GM12892 (cell line): ENCODE results near the gene GDNF.
A peak's percentile ranks its signal among the peaks of the same experiment; 100 is the strongest.

ENCODE experiments used
- DNase-seq: peaks from one replicate; pipeline ENCODE4 v3.0.0; 2011; ENCODE audit not compliant: insufficient read length
- FAIRE-seq: peaks from 2 replicates; lab custom pipeline; 2011; peaks lifted over from hg19 to GRCh38; lab: Jason Lieb, UNC
- POLR2A ChIP-seq: IDR thresholded peaks from 2 replicates; pipeline ENCODE4 v1.6.1; 2011; ENCODE audit warnings: low read depth, low read length, control low read depth
- POLR2AphosphoS5 ChIP-seq: IDR thresholded peaks from 2 replicates; pipeline ENCODE4 v1.6.1; 2011; ENCODE audit warnings: low read depth, low read length, control low read depth
- TAF1 ChIP-seq: IDR thresholded peaks from 2 replicates; pipeline ENCODE4 v1.6.1; 2011; ENCODE audit warnings: low read depth, mild to moderate bottlenecking, control low read depth, low read length, borderline replicate concordance

The GDNF gene

DNA sequence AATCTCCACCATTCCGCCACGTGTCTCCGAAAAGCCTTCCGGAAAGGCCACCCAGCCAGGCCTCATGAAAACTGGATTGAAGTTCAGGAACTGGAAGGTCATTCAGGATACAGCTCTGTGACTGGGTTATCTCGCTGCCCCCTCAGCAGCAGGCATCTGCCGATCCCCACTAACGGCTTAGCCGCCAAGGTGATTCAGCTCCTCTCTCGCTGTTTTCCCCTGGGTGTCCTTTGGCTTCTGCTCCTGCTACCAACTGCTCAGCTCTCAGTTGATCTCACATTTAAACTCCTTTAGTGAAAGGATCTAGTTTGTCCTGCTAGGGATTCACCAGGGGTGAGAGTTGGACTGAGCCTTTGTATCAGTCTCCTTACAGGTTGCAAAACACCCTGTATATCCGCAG is 2.2 kb upstream of the GDNF start:
- TF ChIP-seq TAF1 (no peak), POLR2A (no peak), POLR2AphosphoS5 (no peak)
- no peak for FAIRE-seq

GRCh38 chr5:37841203-37841602 is 1.4 kb upstream of the GDNF start:
- TF ChIP-seq TAF1 (no peak), POLR2AphosphoS5 (no peak), POLR2A (no peak)
- FAIRE-seq (no peak), DNase-seq (no peak)

More for the DNA sequence above, 2.2 kb upstream of the GDNF start:
- DNase-seq, result no peak

GRCh38 chr5:37840053-37841034 is 503 bp upstream of the GDNF start:
- TF ChIP-seq TAF1 (no peak), POLR2AphosphoS5 (no peak), POLR2A (no peak)
- DNase-seq (peak; percentile 15), FAIRE-seq (no peak)

DNA sequence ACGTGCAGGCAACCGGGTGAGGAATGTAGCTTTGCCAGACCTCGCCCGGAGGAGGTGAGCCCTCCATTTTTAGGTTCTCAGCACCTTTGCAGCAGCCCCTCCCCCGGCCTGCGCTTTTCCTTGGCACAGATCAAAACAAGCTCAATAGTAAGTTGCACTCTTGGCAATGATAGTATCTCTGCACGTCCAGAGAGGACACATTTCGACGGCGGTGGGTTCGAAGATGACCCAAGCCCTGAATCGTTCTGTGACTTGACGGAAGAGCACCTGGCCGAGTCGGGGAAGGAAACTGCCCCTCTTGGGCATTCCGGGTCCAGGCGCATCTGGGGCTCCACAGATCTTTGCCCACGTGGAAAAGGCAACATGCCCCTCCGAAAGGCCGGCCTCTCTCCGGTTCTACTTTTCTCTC is 904 bp downstream of the GDNF start:
- FAIRE-seq (no peak), DNase-seq (no peak)
- TF ChIP-seq TAF1, result no peak
- TF ChIP-seq POLR2AphosphoS5, result no peak
- TF ChIP-seq POLR2A, result no peak

DNA sequence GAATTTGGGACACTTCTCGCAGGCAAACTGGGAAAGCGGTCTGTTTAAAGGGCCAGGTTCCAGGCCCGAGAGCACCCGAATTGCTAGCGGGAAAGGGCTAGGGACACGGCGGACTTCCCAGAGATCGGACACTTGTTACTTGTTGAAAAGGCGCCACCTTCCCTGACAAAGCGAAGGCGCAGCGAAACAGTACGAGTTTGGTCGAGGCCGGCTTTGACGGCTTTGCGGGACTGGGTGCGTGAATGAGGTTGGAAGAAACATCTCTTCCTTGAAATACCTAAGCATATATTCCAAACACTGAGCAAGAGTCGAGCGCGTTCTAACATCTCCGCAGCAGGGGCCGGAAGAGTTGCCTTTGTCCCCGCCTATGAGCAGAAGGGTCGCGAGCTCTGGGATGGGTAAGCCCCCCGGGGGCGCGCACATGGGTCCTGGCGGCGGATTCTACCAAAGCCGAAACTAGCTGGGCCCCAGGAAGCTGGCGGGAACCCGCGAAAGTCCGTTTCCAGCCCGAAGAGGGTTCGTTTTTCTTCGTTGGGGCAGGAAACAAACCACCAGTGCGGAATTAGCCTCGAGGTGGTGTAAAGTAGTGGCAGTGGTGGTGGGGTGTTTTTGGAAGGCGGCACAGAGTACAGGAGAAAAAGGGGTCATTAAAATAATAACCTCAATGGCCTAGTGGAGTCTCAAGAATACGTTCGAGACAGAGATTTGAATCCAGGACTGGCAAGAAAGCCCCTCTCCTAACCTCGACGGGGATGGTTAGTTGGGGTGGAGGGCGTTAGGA is 1.5 kb downstream of the GDNF start:
- FAIRE-seq (no peak), DNase-seq (no peak)
- no peak for TF ChIP-seq TAF1
- TF ChIP-seq POLR2AphosphoS5, result no peak
- no peak for TF ChIP-seq POLR2A

DNA sequence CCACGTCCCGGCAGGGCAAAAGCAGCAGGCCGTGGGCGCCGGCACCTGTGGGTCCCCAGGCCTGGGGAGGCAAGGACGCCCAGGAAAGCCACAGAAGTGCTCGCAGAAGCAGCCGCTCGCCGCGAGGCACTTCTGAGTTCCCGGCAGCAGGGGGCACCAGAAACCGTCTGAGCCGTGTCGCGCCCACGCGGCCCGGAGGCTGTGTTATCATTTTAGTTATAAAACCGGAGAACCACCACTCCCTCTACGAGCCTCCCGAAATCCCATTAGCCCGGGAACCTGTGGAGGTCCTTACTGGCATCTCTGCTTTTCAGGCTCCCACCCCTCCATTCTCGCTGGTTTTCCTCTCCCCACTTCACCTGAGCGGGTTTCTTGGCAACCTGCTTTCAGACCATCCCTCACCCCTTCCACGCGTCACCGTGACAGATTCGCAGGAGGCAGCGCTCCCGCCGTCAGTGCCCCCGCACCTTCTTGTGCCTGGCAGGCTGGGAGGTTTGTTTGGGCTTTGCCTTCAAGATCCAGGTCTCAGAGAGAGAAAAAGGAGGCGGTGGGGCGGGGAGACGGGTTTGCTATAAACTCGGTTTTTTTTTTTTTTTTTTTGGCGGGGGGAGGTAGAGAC is 2.3 kb downstream of the GDNF start:
- FAIRE-seq, result peak; percentile 91
- DNase-seq, result peak; percentile 83
- no peak for TF ChIP-seq TAF1
- TF ChIP-seq POLR2A, result no peak
- TF ChIP-seq POLR2AphosphoS5, result no peak

- TF ChIP-seq TAF1 (no peak), POLR2AphosphoS5 (no peak), POLR2A (no peak)
- FAIRE-seq, result no peak
- peak; percentile 22 for DNase-seq
These were observed 3.0 kb downstream of the GDNF start for GRCh38 chr5:37836592-37837413.

DNA sequence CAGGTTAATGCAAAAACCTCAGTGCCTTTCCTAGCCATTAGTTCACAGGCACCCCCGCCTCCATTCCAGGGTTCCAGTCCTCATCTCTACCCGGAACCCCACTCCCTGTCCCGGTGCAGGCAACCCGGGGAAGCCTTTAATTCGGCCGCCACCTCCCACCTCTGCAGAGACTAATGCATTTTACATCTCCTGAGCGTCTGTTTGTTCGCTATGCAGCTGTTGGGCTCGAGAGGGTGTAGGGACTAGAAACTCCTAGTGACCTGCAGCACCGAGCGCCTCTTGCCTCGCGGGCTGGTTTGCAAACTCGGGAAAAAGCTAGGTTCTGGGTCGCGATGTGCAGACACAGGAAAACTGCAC is 3.6 kb downstream of the GDNF start:
- no peak for DNase-seq
- TF ChIP-seq POLR2AphosphoS5, result no peak
- no peak for TF ChIP-seq TAF1
- no peak for TF ChIP-seq POLR2A
- FAIRE-seq, result no peak

DNA sequence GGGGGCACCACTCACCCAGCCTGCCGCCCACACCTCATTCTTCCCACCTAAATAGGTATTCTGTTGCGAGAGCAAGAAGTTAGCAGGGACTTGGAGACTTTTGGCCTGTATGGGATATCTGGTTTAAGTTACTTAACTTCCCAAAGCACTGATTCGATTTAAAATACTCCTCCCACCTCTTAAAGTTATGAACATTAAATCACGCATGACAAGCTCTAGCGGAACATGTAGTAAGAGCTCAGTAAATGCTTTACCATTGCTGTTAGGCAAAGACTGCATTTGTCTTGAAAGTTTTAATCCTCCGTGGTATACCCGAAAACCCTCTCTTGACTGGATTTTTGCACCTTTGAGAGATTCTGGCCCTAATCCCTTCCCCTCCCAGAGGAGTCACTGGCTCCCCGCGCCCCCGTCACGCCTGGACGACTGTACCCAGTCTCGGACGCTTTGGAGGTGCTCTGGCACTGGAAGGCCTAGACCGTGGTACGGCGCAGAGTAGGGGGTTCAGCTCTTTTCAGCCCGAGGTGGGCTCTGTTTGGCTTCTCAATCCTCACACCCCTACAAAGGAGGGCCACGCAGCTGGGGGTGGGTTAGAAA is 4.4 kb downstream of the GDNF start:
- TF ChIP-seq POLR2A (no peak), TAF1 (no peak), POLR2AphosphoS5 (no peak)
- DNase-seq, result no peak

DNA sequence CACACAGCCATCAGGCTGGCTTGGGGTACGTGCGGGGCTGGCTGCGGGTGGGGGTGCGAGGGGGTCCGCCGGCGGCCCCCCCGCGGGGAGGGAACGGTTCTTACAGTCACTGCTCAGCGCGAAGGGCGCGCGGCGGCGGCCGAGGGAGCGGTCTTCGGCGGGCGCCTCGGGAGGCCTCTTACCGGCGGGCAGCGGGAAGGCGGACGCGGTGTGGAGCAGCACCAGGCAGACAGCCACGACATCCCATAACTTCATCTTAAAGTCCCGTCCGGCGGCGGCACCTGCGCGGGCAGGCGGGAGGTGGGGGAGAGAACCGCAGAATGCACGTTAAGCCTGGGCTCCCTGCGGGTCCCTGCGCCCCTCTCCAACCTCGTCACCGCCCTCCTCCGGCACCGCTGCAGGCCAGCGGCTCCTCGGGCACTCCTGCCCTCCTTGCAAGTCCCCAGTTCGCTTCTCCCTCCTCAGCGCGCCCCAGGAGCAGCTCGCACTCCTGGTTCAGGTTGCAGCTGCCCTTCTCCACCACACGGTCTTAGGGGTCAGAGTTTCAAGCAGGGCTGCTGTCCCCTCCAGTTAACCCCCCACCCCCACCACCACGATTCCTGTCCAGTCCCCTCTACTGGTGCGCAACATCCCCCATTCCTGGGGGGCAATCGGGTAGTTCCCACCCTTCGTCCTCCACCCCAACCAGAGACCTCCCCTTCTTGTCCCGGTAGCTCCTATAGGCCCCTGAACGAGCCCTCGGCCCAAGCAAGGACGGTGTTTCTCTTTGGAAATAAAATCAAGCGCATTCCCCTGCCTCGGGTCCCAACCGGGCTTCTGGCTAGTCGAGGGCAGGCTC is 5.1 kb downstream of the GDNF start:
- DNase-seq (no peak), FAIRE-seq (no peak)
- TF ChIP-seq TAF1 (no peak), POLR2A (no peak), POLR2AphosphoS5 (no peak)

More for the DNA sequence above, 4.4 kb downstream of the GDNF start:
- no peak for FAIRE-seq
